BLaER1 treated with 17β-estradiol and CSF1 and Interleukin-3, amounts not matched to agents 10 nM and 100 nM (cell line): Measurements from ENCODE around the gene FILIP1.

Experiments used
- H3K27ac ChIP-seq, 11 experiments: shearing (Covaris generic); formaldehyde crosslinking; 2 replicates each; pipeline ENCODE4 v1.8.1; 2022
- H3K27me3 ChIP-seq, 11 experiments: shearing (Covaris generic); formaldehyde crosslinking; 2 replicates each; pipeline ENCODE4 v1.8.1; 2022
- H3K36me3 ChIP-seq, 11 experiments: shearing (Covaris generic); formaldehyde crosslinking; 2 replicates each; pipeline ENCODE4 v1.8.1; 2022
- H3K4me1 ChIP-seq, 10 experiments: shearing (Covaris generic); formaldehyde crosslinking; 2 replicates each; pipeline ENCODE4 v1.8.1; 2022
- H3K4me2 ChIP-seq, 11 experiments: shearing (Covaris generic); formaldehyde crosslinking; 2 replicates each; pipeline ENCODE4 v1.8.1; 2022
- H3K4me3 ChIP-seq, 10 experiments: shearing (Covaris generic); formaldehyde crosslinking; 2 replicates each; pipeline ENCODE4 v1.8.1; 2022
- H3K9ac ChIP-seq, 11 experiments: shearing (Covaris generic); formaldehyde crosslinking; 2 replicates each; pipeline ENCODE4 v1.8.1; 2022
- H3K9me3 ChIP-seq, 11 experiments: shearing (Covaris generic); formaldehyde crosslinking; replicated peaks in 1 of 11; 2 replicates each; pipeline ENCODE4 v1.8.1; 2022
- H4K20me1 ChIP-seq, 11 experiments: shearing (Covaris generic); formaldehyde crosslinking; 2 replicates each; pipeline ENCODE4 v1.8.1; 2022
- Cebpa-rat ChIP-seq, 11 experiments: shearing (Covaris generic); IDR thresholded peaks; 2 replicates each; pipeline ENCODE4 v1.8.1; 2022

FILIP1 gene

DNA sequence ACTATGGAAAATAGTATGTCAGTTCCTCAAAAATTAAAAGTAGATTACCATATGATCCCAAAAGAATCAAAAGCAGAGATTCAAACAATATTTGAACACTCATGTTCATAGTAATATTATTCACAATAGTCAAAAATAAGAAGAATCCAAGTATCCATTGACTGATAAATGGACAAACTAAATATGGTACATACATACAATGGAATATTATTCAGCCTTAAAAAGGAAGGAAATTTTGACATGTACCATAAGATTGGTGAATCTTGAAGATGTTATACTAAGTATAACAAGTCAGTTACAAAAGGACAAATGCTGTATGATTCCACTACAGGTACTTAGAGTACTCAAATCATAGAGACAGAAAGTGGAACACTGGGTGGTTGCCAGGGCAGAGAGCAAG lies 120.7 kb downstream of the FILIP1 start:
- TF ChIP-seq Cebpa-rat (IDR thresholded peaks at IDR 0.05), result no peak
- Histone ChIP-seq H3K4me1 (0 out of 20 replicates have a peak, but pooled peaks cover 0 to 4% (median 0%) of the 10 kb centered on the region in 10 experiments), H3K36me3 (no peaks in the 10 kb centered on the region), H3K9ac (no peak overlapping the region), H3K4me2 (no peak overlapping the region), H4K20me1 (no peaks in the 10 kb centered on the region), H3K27ac (no peak overlapping the region), H3K27me3 (no peaks in the 10 kb centered on the region), H3K9me3 (no peaks in the 10 kb centered on the region), H3K4me3 (no peak overlapping the region)

DNA sequence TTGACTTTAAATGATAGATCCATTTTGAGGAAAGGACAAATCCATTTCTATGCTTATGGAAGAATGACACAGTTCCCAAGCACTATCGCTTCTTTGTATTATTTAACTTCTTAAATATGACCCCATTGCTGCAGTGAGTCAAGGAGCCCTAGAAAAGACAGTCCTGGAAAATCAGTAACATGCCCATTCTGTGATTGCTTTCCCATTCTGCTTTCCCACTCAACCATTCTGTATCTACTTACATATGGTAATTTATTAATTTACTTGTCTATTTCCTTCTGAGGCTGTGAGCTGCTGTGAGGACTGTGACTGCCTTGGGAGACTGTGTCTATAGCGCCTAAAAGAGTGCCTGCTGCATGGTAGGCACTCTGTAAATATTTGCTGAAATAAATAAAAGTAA lies 123.6 kb downstream of the FILIP1 start:
- TF ChIP-seq Cebpa-rat (IDR thresholded peaks at IDR 0.05), result no peak
- 0 out of 20 replicates have a peak, but pooled peaks cover 0 to 3% (median 0%) of the 10 kb centered on the region in 10 experiments for H3K4me1 ChIP-seq
- H3K27ac ChIP-seq, result no peak overlapping the region
- H4K20me1 ChIP-seq, result no peaks in the 10 kb centered on the region
- H3K9ac ChIP-seq, result no peak overlapping the region
- H3K4me3 ChIP-seq, result no peak overlapping the region
- H3K27me3 ChIP-seq, result no peaks in the 10 kb centered on the region
- H3K4me2 ChIP-seq, result no peak overlapping the region
- no peaks in the 10 kb centered on the region for H3K36me3 ChIP-seq
- H3K9me3 ChIP-seq, result no peaks in the 10 kb centered on the region

DNA sequence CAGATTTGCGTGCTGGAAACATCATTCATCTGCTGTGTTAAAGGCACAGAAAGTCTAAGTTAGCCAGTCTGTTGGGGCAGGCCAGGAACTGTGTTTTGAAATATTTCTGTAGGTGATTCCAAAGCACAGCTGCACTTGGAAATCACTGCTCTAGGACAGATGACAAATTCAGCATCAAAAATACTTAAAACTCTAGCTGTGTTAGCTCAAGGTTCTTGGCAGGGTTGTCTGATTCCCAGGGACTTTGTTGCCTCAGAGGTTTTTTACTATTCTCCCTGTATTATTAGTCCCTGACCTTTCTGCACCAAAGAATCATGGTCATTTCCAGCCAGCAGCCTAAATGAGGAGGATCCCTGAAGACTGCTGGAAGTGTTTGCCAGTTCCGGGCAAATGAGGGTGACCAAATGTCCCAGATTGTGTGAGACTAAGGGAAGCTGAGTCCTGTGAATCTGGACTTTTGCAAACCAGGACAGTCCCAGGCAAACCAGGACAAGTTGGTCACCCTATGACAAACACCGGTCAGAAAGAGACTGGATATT lies 124.7 kb downstream of the FILIP1 start:
- H3K4me2 ChIP-seq, result no peak overlapping the region
- no peaks in the 10 kb centered on the region for H3K9me3 ChIP-seq
- H3K36me3 ChIP-seq, result no peaks in the 10 kb centered on the region
- TF ChIP-seq Cebpa-rat (IDR thresholded peaks at IDR 0.05), result no peak
- no peak overlapping the region for H3K27ac ChIP-seq
- H3K4me1 ChIP-seq, result no peaks in the 10 kb centered on the region
- no peak overlapping the region for H3K9ac ChIP-seq
- H4K20me1 ChIP-seq, result no peaks in the 10 kb centered on the region
- H3K4me3 ChIP-seq, result no peak overlapping the region
- H3K27me3 ChIP-seq, result no peaks in the 10 kb centered on the region

DNA sequence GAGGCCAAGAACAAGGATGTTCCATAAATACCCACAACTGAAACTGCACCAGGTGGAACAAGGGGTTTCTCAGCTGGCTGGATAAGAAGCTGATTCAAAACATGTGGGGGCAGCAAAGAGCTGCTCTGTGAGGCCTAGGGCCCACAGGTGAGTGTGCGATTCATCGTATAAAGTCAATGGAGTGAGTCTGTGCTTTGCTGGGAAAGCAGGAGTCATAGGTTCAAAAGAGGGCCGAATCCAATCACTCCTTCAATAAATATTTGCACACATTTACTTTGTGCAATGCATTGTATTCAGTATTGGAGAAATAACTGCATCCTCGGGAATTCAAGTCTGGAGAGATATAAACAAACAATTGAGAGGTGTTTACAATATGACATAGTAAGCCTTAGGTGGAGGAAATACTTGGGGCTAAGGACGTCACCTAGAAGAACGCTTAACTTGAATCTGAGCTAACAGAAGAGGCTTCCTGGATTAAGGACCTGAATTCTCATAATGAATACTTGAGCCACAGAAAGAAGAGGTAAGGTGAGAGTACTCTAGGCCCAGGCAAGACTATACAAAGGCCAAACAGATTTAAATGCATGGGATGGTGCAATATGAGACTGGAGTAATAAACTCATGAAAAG lies 125.3 kb downstream of the FILIP1 start:
- Histone ChIP-seq H3K4me1 (no peaks in the 10 kb centered on the region), H3K4me3 (no peak overlapping the region), H3K9me3 (no peaks in the 10 kb centered on the region), H3K27me3 (no peaks in the 10 kb centered on the region), H4K20me1 (no peaks in the 10 kb centered on the region), H3K4me2 (no peak overlapping the region), H3K27ac (no peak overlapping the region), H3K36me3 (no peaks in the 10 kb centered on the region), H3K9ac (no peak overlapping the region)
- no peak for TF ChIP-seq Cebpa-rat (IDR thresholded peaks at IDR 0.05)

DNA sequence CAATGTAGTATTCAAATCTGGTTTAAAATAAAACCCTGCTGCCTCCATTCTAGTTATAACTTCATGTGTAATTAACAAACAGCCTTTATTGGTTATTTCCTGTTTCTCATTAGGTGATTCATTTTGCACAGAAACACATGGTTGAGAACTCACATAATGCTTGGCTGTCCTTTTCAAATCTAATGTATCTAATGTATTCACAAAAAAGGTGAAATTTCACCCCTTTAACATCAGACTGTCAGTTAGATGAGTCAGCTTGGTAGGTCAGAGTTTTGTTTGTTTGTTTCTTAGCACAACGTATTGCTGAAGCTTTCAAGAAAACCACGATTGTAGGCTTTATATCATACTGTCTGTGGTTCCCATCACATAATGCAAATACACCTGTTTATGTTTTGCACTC lies 130.3 kb downstream of the FILIP1 start:
- H3K27ac ChIP-seq, result no peak overlapping the region
- H4K20me1 ChIP-seq, result no peaks in the 10 kb centered on the region
- TF ChIP-seq Cebpa-rat (IDR thresholded peaks at IDR 0.05), result no peak
- H3K9me3 ChIP-seq, result no peaks in the 10 kb centered on the region
- H3K36me3 ChIP-seq, result no peaks in the 10 kb centered on the region
- no peak overlapping the region for H3K9ac ChIP-seq
- H3K4me3 ChIP-seq, result no peak overlapping the region
- no peaks in the 10 kb centered on the region for H3K4me1 ChIP-seq
- H3K4me2 ChIP-seq, result no peak overlapping the region
- no peaks in the 10 kb centered on the region for H3K27me3 ChIP-seq

DNA sequence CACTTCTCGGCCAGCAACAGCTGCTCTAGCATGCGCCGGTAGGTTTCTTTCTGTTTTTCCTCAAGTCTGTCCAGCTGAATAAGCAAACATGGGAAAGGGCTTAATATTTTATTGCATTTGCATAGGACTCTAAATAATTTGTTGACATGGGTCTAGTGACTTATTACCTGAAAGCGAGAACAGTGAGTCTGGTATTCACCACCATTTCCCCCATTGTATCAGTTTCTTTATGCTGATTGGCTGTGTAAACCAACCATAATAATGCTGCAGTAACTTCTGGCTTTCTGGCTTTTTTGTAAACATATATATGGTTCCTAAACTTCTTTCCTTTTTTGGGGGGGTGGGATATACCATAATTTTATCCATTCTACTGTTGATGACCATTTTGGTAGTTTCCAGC lies 140.0 kb downstream of the FILIP1 start:
- Histone ChIP-seq H4K20me1 (no peaks in the 10 kb centered on the region), H3K9ac (no peak overlapping the region), H3K4me3 (no peak overlapping the region), H3K27ac (no peak overlapping the region), H3K4me2 (no peak overlapping the region), H3K9me3 (no peaks in the 10 kb centered on the region), H3K36me3 (no peaks in the 10 kb centered on the region), H3K4me1 (no peaks in the 10 kb centered on the region), H3K27me3 (no peaks in the 10 kb centered on the region)
- TF ChIP-seq Cebpa-rat (IDR thresholded peaks at IDR 0.05), result no peak

DNA sequence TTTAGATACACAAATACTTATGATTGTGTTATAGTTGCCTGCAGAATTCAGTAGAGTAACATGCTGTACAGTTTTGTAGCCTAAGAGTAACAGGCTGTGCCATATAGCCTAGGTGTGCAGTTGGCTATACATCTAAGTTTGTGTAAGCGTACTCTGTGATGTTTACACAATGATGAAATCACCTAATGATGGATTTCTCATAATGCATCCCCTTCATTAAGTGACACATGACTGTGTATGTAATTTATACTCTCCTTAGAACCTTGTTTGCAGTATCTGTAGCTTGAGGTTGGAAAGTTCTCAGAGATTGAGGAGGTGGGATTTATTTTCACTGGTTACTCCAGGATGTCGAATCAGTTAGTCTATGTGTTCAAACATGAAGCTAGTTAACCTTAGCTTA lies 142.0 kb downstream of the FILIP1 start:
- no peaks in the 10 kb centered on the region for H3K4me1 ChIP-seq
- H3K9ac ChIP-seq, result no peak overlapping the region
- no peak overlapping the region for H3K27ac ChIP-seq
- no peaks in the 10 kb centered on the region for H3K9me3 ChIP-seq
- H3K4me3 ChIP-seq, result no peak overlapping the region
- H3K36me3 ChIP-seq, result no peaks in the 10 kb centered on the region
- no peaks in the 10 kb centered on the region for H4K20me1 ChIP-seq
- no peaks in the 10 kb centered on the region for H3K27me3 ChIP-seq
- H3K4me2 ChIP-seq, result no peak overlapping the region
- TF ChIP-seq Cebpa-rat (IDR thresholded peaks at IDR 0.05), result no peak

DNA sequence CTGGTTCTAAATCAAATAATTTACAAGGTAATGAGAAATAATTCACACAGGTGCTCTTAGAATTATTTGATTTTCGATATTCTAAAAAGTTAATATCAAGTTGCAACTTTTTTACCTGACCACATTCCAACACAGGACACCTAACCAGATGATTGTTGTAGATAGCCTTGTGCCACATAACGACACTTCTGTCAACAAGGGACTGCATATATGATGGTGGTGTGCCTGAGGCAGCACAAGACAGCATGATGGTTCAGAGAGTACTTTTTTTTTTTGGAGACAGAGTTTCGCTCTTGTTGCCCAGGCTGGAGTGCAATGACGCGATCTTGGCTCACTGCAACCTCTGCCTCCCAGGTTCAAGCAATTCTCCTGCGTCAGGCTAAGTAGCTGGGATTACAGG lies 142.8 kb downstream of the FILIP1 start:
- no peak overlapping the region for H3K9ac ChIP-seq
- no peaks in the 10 kb centered on the region for H3K36me3 ChIP-seq
- H3K4me1 ChIP-seq, result no peaks in the 10 kb centered on the region
- no peaks in the 10 kb centered on the region for H4K20me1 ChIP-seq
- H3K27me3 ChIP-seq, result no peaks in the 10 kb centered on the region
- H3K4me3 ChIP-seq, result no peak overlapping the region
- no peak overlapping the region for H3K4me2 ChIP-seq
- TF ChIP-seq Cebpa-rat (IDR thresholded peaks at IDR 0.05), result no peak
- H3K27ac ChIP-seq, result no peak overlapping the region
- no peaks in the 10 kb centered on the region for H3K9me3 ChIP-seq

DNA sequence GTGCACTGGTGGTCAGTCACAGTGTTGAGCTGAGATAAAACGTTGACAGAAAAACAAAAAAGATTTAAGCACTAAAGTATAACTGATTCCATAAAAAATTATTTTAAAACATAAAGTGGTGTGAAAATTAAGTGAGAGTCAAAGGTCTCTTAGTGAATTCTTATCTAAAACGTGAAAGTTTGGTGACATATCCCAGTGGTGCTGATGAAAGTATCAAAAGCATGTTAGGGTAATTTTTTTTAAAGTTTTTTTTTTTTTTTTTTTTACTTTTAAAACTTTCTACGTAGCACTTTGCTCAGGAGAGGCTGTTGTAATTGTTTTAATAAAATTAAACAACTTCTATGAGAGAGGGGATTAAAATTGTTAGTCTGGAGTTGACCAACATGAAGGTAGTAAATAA lies 143.4 kb downstream of the FILIP1 start:
- no peaks in the 10 kb centered on the region for H4K20me1 ChIP-seq
- no peak for TF ChIP-seq Cebpa-rat (IDR thresholded peaks at IDR 0.05)
- no peak overlapping the region for H3K9ac ChIP-seq
- H3K4me1 ChIP-seq, result no peaks in the 10 kb centered on the region
- no peak overlapping the region for H3K4me2 ChIP-seq
- no peaks in the 10 kb centered on the region for H3K36me3 ChIP-seq
- H3K27ac ChIP-seq, result no peak overlapping the region
- H3K27me3 ChIP-seq, result no peaks in the 10 kb centered on the region
- no peak overlapping the region for H3K4me3 ChIP-seq
- no peaks in the 10 kb centered on the region for H3K9me3 ChIP-seq

DNA sequence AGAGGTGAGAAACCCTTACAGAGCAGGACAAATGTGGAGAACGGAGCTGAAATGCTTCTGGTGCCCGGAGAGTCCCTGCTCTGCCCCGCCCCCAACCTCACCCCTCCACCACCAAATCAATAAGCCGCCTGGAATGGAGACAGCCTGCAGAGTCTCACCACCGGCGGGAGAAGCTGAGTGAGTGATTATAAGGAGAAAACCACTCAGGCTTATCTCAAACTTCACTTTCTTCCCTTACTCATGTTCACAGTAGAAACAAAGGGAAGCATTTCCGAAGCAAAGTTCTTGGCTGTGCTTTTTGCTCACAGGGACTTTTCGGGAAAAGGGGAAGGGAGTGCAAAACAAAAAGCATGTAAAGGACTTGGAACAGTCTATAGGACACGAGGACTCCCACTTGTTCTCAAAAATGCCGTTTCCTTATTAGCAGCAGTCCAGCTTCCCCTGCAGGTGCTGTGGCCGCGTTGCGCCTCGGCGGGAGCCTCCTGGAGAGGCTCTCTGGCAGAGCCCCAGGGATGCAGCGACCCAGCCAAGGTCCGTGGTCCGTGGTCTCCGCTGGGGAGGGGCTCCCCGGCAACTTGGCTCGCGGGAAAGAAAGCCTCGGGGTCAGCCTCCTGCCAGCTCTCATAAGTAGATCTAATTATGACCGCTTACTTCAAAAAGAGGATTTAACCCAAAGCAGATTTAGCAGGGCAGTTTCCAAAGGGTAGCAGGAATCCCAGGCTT lies 144.2 kb downstream of the FILIP1 start:
- no peak for TF ChIP-seq Cebpa-rat (IDR thresholded peaks at IDR 0.05)
- Histone ChIP-seq H3K4me2 (no peak overlapping the region), H3K27me3 (no peaks in the 10 kb centered on the region), H3K36me3 (no peaks in the 10 kb centered on the region), H3K4me1 (peaks cover 0 to 5% (median 0%) of the 10 kb centered on the region in 10 experiments; a peak in 5 of 20 replicates), H3K9me3 (no peaks in the 10 kb centered on the region), H3K9ac (no peak overlapping the region), H3K27ac (no peak overlapping the region), H3K4me3 (no peak overlapping the region), H4K20me1 (no peaks in the 10 kb centered on the region)
